Measurements from ENCODE around the gene RPS23.

The RPS23 gene

GRCh38 chr5:82277987-82278710, at the start of gene RPS23:
RPS23 (minus strand) TSS chr5:82278354; CDS start chr5:82278323, 31 bp downstream.
- DNase-seq = peak; percentile 93

GRCh38 chr5:82327941-82328340, 49.8 kb upstream of the RPS23 start:
- peak; percentile 58 for DNase-seq

GRCh38 chr5:82325996-82326395, 47.8 kb upstream of the RPS23 start:
- DNase-seq = no peak

- DNase-seq = no peak
Measured at GRCh38 chr5:82325155-82325554, 47.0 kb upstream of the RPS23 start.

- no peak for DNase-seq
Measured at GRCh38 chr5:82320966-82321365, 42.8 kb upstream of the RPS23 start.

GRCh38 chr5:82319651-82320376, 41.7 kb upstream of the RPS23 start:
- DNase-seq = no peak

GRCh38 chr5:82319192-82319591, 41.0 kb upstream of the RPS23 start:
- DNase-seq = no peak

GRCh38 chr5:82314964-82315758, 37.0 kb upstream of the RPS23 start:
- peak; percentile 67 for DNase-seq

GRCh38 chr5:82313016-82313415, 34.9 kb upstream of the RPS23 start:
- DNase-seq = no peak

GRCh38 chr5:82312373-82312856, 34.3 kb upstream of the RPS23 start:
- DNase-seq = peak; percentile 81

- peak; percentile 57 for DNase-seq
Measured at GRCh38 chr5:82309091-82309531, 31.0 kb upstream of the RPS23 start.

- no peak for DNase-seq
Measured at GRCh38 chr5:82308416-82308815, 30.3 kb upstream of the RPS23 start.

GRCh38 chr5:82307451-82307850, 29.3 kb upstream of the RPS23 start:
- DNase-seq = peak; percentile 36

GRCh38 chr5:82306151-82306550, 28.0 kb upstream of the RPS23 start:
- no peak for DNase-seq

- DNase-seq = no peak
Measured at GRCh38 chr5:82301190-82301589, 23.0 kb upstream of the RPS23 start.

GRCh38 chr5:82298668-82299067, 20.5 kb upstream of the RPS23 start:
- DNase-seq = no peak

- no peak for DNase-seq
Measured at GRCh38 chr5:82297711-82298110, 19.6 kb upstream of the RPS23 start.

- DNase-seq = no peak
Measured at GRCh38 chr5:82296929-82297328, 18.8 kb upstream of the RPS23 start.

GRCh38 chr5:82295959-82296531, 17.9 kb upstream of the RPS23 start:
- DNase-seq = no peak

- DNase-seq = no peak
Measured at GRCh38 chr5:82295144-82295543, 17.0 kb upstream of the RPS23 start.

GRCh38 chr5:82291420-82291819, 13.3 kb upstream of the RPS23 start:
- no peak for DNase-seq

GRCh38 chr5:82290908-82291307, 12.8 kb upstream of the RPS23 start:
- no peak for DNase-seq

- no peak for DNase-seq
Measured at GRCh38 chr5:82290005-82290404, 11.9 kb upstream of the RPS23 start.

All from fibroblast of upper back skin (primary cell).